ENCODE data around the gene FAM98C. TPM values are rescaled to one million over a fixed set of nuclear protein-coding genes. Genes with fewer than 3 reads are reported as not detected.
A peak's percentile ranks its signal among the peaks of the same experiment; 100 is the strongest.

Gene FAM98C
- total RNA-seq, 2 experiments from 2014 or later: 21.9 to 31.1 TPM

- no peaks in the 10 kb centered on the region for H4K20me1 ChIP-seq (ENCODE audit: insufficient read depth, low read length)
- H3K9me2 ChIP-seq (ENCODE audit: insufficient read depth, low read length): no peaks in the 10 kb centered on the region
- POLR2A ChIA-PET: no interaction called here
- DNase-seq (ENCODE audit: low spot score): peak; percentile 57
- no peaks in the 10 kb centered on the region for H3K36me3 ChIP-seq (ENCODE audit: insufficient read depth, low read length)
- no peaks in the 10 kb centered on the region for H3K79me2 ChIP-seq (ENCODE audit: insufficient read depth, low read depth, low read length)
- peaks cover 12% of the 10 kb centered on the region for H3K4me1 ChIP-seq (ENCODE audit: insufficient read depth, low read length, poor library complexity, severe bottlenecking)
- H3K27ac ChIP-seq (ENCODE audit: low read depth, low read length, poor library complexity, severe bottlenecking): no peak overlapping the region
- peak overlapping the region; percentile 66 for H2AFZ ChIP-seq (ENCODE audit: low read length)
- H3K9me3 ChIP-seq (ENCODE audit: low read length): no peaks in the 10 kb centered on the region
- TF ChIP-seq EZH2phosphoT487 (IDR thresholded peaks at IDR 0.05; ENCODE audit: borderline replicate concordance, low read depth, low read length) (no peak), CTCF (conservative IDR thresholded peaks at IDR 0.05; ENCODE audit: low read length) (no peak)
- H3K4me2 ChIP-seq (ENCODE audit: low read length): peak overlapping the region; percentile 69
- H3K4me3 ChIP-seq (ENCODE audit: low read depth, low read length, poor library complexity, severe bottlenecking): peak overlapping the region; percentile 38
- CTCF ChIA-PET (ENCODE audit: unreplicated experiment): no interaction called here
- intact Hi-C loops (cut with micrococcal nuclease; ENCODE audit: unreplicated experiment): no loop called here
- no TSS peak for BruUV-seq (replicated peaks)
Observed at GRCh38 chr19:38417544-38418506, 14.9 kb downstream of the FAM98C start.

- no peaks in the 10 kb centered on the region for H3K36me3 ChIP-seq (ENCODE audit: insufficient read depth, low read length)
- no peaks in the 10 kb centered on the region for H3K9me2 ChIP-seq (ENCODE audit: insufficient read depth, low read length)
- no peak overlapping the region for H2AFZ ChIP-seq (ENCODE audit: low read length)
- H3K4me2 ChIP-seq (ENCODE audit: low read length): no peak overlapping the region
- no peak overlapping the region for H3K4me3 ChIP-seq (ENCODE audit: low read depth, low read length, poor library complexity, severe bottlenecking)
- H3K27ac ChIP-seq (ENCODE audit: low read depth, low read length, poor library complexity, severe bottlenecking): no peak overlapping the region
- intact Hi-C loops (cut with micrococcal nuclease; ENCODE audit: unreplicated experiment): no loop called here
- H3K4me1 ChIP-seq (ENCODE audit: insufficient read depth, low read length, poor library complexity, severe bottlenecking): peaks cover 12% of the 10 kb centered on the region
- H4K20me1 ChIP-seq (ENCODE audit: insufficient read depth, low read length): no peaks in the 10 kb centered on the region
- TF ChIP-seq EZH2phosphoT487 (IDR thresholded peaks at IDR 0.05; ENCODE audit: borderline replicate concordance, low read depth, low read length) (no peak), CTCF (conservative IDR thresholded peaks at IDR 0.05; ENCODE audit: low read length) (no peak)
- CTCF ChIA-PET (ENCODE audit: unreplicated experiment): interaction anchor here (0.7 kb wide), 1 partner anchor 299 kb away, joined by 4 read pairs; no protein-coding TSS in a partner anchor
- no TSS peak for BruUV-seq (replicated peaks)
- no peaks in the 10 kb centered on the region for H3K79me2 ChIP-seq (ENCODE audit: insufficient read depth, low read depth, low read length)
- DNase-seq (ENCODE audit: low spot score): no peak
- H3K9me3 ChIP-seq (ENCODE audit: low read length): no peaks in the 10 kb centered on the region
- POLR2A ChIA-PET: interaction anchor here (0.6 kb wide), 1 partner anchor 411 kb away, joined by 3 read pairs; the partner anchor contains the start of gene ECH1
Observed at GRCh38 chr19:38420935-38421334, 18.0 kb downstream of the FAM98C start.

GRCh38 chr19:38421856-38422255 is 19.0 kb downstream of the FAM98C start:
- Histone ChIP-seq H3K4me1 (ENCODE audit: insufficient read depth, low read length, poor library complexity, severe bottlenecking) (peaks cover 12% of the 10 kb centered on the region), H3K9me2 (ENCODE audit: insufficient read depth, low read length) (no peaks in the 10 kb centered on the region), H2AFZ (ENCODE audit: low read length) (no peak overlapping the region), H3K27ac (ENCODE audit: low read depth, low read length, poor library complexity, severe bottlenecking) (no peak overlapping the region), H4K20me1 (ENCODE audit: insufficient read depth, low read length) (no peaks in the 10 kb centered on the region), H3K79me2 (ENCODE audit: insufficient read depth, low read depth, low read length) (no peaks in the 10 kb centered on the region), H3K4me2 (ENCODE audit: low read length) (no peak overlapping the region), H3K4me3 (ENCODE audit: low read depth, low read length, poor library complexity, severe bottlenecking) (no peak overlapping the region), H3K9me3 (ENCODE audit: low read length) (no peaks in the 10 kb centered on the region), H3K36me3 (ENCODE audit: insufficient read depth, low read length) (no peaks in the 10 kb centered on the region)
- TF ChIP-seq CTCF (conservative IDR thresholded peaks at IDR 0.05; ENCODE audit: low read length) (no peak), EZH2phosphoT487 (IDR thresholded peaks at IDR 0.05; ENCODE audit: borderline replicate concordance, low read depth, low read length) (no peak)
- no peak for DNase-seq (ENCODE audit: low spot score)
- intact Hi-C loops (cut with micrococcal nuclease; ENCODE audit: unreplicated experiment): no loop called here
- POLR2A ChIA-PET: interaction anchor here (0.6 kb wide), 1 partner anchor 34 kb away, joined by 3 read pairs; no protein-coding TSS in a partner anchor
- BruUV-seq (replicated peaks): no TSS peak
- CTCF ChIA-PET (ENCODE audit: unreplicated experiment): no interaction called here

Data from OCI-LY7 (cell line).